ENCODE results near the gene DNM3.

Gene DNM3

GRCh38 chr1:171922999-171923398 lies 81.7 kb downstream of the DNM3 start:
- H3K4me3 ChIP-seq (ENCODE audit: low read depth, low read length) = no peak overlapping the region
- no peak for TF ChIP-seq CTCF (conservative IDR thresholded peaks at IDR 0.05; ENCODE audit: low read depth, low read length)
- no peak for DNase-seq (ENCODE audit: low read depth)

- H3K4me3 ChIP-seq (ENCODE audit: low read depth, low read length) = no peak overlapping the region
- peak; percentile 30 for TF ChIP-seq CTCF (conservative IDR thresholded peaks at IDR 0.05; ENCODE audit: low read depth, low read length)
- DNase-seq (ENCODE audit: low read depth) = peak; percentile 1
Observed at GRCh38 chr1:171929121-171929520, 87.8 kb downstream of the DNM3 start.

- no peak for DNase-seq (ENCODE audit: low read depth)
- no peak overlapping the region for H3K4me3 ChIP-seq (ENCODE audit: low read depth, low read length)
- no peak for TF ChIP-seq CTCF (conservative IDR thresholded peaks at IDR 0.05; ENCODE audit: low read depth, low read length)
Observed at GRCh38 chr1:171931752-171932151, 90.5 kb downstream of the DNM3 start.

- H3K4me3 ChIP-seq (ENCODE audit: low read depth, low read length) = no peak overlapping the region
- DNase-seq (ENCODE audit: low read depth) = no peak
- TF ChIP-seq CTCF (conservative IDR thresholded peaks at IDR 0.05; ENCODE audit: low read depth, low read length) = no peak
Observed at GRCh38 chr1:171934664-171935063, 93.4 kb downstream of the DNM3 start.

GRCh38 chr1:171935086-171935485 lies 93.8 kb downstream of the DNM3 start:
- DNase-seq (ENCODE audit: low read depth) = no peak
- no peak for TF ChIP-seq CTCF (conservative IDR thresholded peaks at IDR 0.05; ENCODE audit: low read depth, low read length)
- H3K4me3 ChIP-seq (ENCODE audit: low read depth, low read length) = no peak overlapping the region

GRCh38 chr1:171935664-171936063 lies 94.4 kb downstream of the DNM3 start:
- DNase-seq (ENCODE audit: low read depth) = no peak
- H3K4me3 ChIP-seq (ENCODE audit: low read depth, low read length) = no peak overlapping the region
- no peak for TF ChIP-seq CTCF (conservative IDR thresholded peaks at IDR 0.05; ENCODE audit: low read depth, low read length)

- DNase-seq (ENCODE audit: low read depth) = no peak
- H3K4me3 ChIP-seq (ENCODE audit: low read depth, low read length) = no peak overlapping the region
- TF ChIP-seq CTCF (conservative IDR thresholded peaks at IDR 0.05; ENCODE audit: low read depth, low read length) = no peak
Observed at GRCh38 chr1:171937938-171938337, 96.6 kb downstream of the DNM3 start.

Measured in choroid plexus epithelial cell (primary cell).